NT2/D1 (cell line): ENCODE results near the gene SBK3.
"Not testable (repeated sequence)": the region's sequence is repeated elsewhere in the genome, so short reads cannot be mapped to it uniquely, and the experiment has no call there.

Experiments used
- DNase-seq: peaks from one replicate; pipeline ENCODE4 v3.0.0-alpha.2; 2011; ENCODE audit warnings: low read depth, low spot score
- H3K27me3 ChIP-seq: 2 replicates; pipeline ENCODE4 v1.6.0; 2011; ENCODE audit warnings: mild to moderate bottlenecking; ENCODE audit not compliant: insufficient read length, insufficient read depth
- H3K36me3 ChIP-seq: 2 replicates; pipeline ENCODE4 v1.6.1; 2011; ENCODE audit warnings: mild to moderate bottlenecking, low read length, mixed read lengths; ENCODE audit not compliant: insufficient read depth, insufficient read length
- H3K4me1 ChIP-seq: 2 replicates; pipeline ENCODE4 v1.5.1; 2011; ENCODE audit not compliant: insufficient read depth, insufficient read length
- H3K4me3 ChIP-seq: 2 replicates; pipeline ENCODE4 v1.5.1; 2011; ENCODE audit warnings: low read depth; ENCODE audit not compliant: insufficient read length
- H3K9ac ChIP-seq: 2 replicates; pipeline ENCODE4 v1.6.0; 2011; ENCODE audit warnings: low read depth; ENCODE audit not compliant: insufficient read length
- H3K9me3 ChIP-seq: 2 replicates; pipeline ENCODE4 v1.5.1; 2011; ENCODE audit warnings: mild to moderate bottlenecking, low read length; ENCODE audit not compliant: insufficient read depth
- SUZ12 ChIP-seq: IDR thresholded peaks from 2 replicates; pipeline ENCODE4 v1.6.1; 2011; ENCODE audit not compliant: insufficient read length, insufficient read depth; ENCODE audit errors: extremely low read depth
- YY1 ChIP-seq: IDR thresholded peaks from 2 replicates; pipeline ENCODE4 v1.6.1; 2011; ENCODE audit not compliant: insufficient read length, insufficient read depth
- ZNF274 ChIP-seq: IDR thresholded peaks from 2 replicates; pipeline ENCODE4 v1.6.1; 2011; ENCODE audit warnings: mild to moderate bottlenecking, low read depth, low read length

Gene SBK3

DNA sequence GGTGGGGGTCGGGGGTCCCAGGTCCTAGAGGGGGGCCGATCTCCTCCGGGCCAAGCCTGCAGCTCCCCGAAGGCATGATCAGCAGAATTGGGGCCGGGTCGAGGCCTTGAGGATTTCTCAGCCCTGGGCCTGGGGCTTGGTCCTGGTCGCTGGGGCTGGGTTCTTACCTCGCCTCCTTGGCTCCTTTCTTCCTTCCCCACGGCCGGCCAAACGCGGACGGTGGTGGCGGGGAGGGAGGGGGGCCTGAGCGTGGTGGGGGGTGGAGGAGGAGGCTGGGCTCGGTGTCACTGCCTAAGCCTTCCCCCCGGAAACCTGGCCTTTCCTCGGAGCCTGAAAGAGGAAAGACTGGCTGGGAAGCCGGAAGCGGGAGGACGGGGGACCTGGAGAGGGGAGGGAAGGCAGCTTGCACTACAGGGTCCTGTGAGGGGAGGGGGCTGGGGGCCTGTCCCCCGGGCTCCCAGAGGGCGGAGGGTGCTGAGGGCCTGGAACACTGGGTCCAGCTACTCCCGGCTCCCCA lies 35.3 kb upstream of the SBK3 start, which contains the start of gene ZNF579:
ZNF579 (minus strand) TSS at position 221 of the 517 bp plus-strand sequence. CDS start 1,209 bp downstream, outside the sequence.
- H3K4me3 ChIP-seq, result peak within 1 kb of the TSS; percentile 72
- H3K36me3 ChIP-seq, result peaks cover 24% of the 10 kb centered on the region
- no peaks in the 10 kb centered on the region for H3K27me3 ChIP-seq
- peak within 1 kb of the TSS; percentile 82 for H3K9ac ChIP-seq
- H3K4me1 ChIP-seq, result no peaks in the 10 kb centered on the region
- TF ChIP-seq YY1 (no peak), SUZ12 (no peak), ZNF274 (no peak)
- peak; percentile 77 for DNase-seq
- no peaks in the 10 kb centered on the region for H3K9me3 ChIP-seq

DNA sequence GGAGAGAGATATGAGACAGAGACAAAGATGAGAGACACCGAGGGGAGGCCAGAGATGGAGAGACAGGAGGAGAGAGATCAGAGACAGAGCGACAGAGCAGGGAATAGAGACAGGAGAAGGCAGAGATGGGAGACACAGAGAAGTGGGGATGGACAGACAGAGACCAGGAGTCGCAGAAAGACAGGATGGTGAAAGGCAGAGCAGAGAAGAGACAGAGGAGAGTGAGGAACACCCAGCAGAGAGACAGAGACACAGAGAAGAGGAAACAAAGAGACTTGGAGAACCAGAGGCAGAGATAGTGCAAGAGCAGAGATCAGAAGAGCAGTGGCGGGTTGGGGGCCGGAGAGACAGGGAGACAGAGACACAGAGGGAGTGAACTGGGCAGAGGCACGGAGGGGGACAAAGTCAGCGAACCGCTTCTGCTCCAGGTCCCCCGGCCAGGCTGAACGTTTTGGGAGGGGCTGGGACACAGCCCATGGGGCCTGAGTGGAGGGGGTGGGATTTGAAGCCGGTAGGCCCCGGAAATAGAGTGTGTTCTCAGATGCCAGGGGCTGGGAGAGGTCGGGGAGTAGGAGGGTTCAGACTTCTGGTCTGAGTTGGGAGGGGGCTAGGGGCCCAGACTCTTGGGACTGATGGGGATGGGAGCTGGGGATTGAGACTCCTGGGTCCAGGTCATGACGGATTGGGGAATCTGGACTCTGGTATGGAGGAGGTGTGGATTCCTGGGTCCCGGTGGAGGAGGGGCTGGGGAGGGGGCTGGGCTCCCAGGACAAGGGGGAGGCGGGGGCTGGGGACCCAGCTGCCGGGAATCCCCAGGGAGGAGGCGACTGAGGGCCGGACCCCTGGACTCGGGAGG lies 34.7 kb upstream of the SBK3 start:
- TF ChIP-seq SUZ12, result no peak
- TF ChIP-seq ZNF274, result no peak
- TF ChIP-seq YY1, result no peak
- peaks cover 24% of the 10 kb centered on the region for H3K36me3 ChIP-seq
- peak overlapping the region; percentile 82 for H3K9ac ChIP-seq
- no peaks in the 10 kb centered on the region for H3K4me1 ChIP-seq
- H3K9me3 ChIP-seq, result no peaks in the 10 kb centered on the region
- H3K27me3 ChIP-seq, result no peaks in the 10 kb centered on the region
- peak overlapping the region; percentile 72 for H3K4me3 ChIP-seq
- no peak for DNase-seq

DNA sequence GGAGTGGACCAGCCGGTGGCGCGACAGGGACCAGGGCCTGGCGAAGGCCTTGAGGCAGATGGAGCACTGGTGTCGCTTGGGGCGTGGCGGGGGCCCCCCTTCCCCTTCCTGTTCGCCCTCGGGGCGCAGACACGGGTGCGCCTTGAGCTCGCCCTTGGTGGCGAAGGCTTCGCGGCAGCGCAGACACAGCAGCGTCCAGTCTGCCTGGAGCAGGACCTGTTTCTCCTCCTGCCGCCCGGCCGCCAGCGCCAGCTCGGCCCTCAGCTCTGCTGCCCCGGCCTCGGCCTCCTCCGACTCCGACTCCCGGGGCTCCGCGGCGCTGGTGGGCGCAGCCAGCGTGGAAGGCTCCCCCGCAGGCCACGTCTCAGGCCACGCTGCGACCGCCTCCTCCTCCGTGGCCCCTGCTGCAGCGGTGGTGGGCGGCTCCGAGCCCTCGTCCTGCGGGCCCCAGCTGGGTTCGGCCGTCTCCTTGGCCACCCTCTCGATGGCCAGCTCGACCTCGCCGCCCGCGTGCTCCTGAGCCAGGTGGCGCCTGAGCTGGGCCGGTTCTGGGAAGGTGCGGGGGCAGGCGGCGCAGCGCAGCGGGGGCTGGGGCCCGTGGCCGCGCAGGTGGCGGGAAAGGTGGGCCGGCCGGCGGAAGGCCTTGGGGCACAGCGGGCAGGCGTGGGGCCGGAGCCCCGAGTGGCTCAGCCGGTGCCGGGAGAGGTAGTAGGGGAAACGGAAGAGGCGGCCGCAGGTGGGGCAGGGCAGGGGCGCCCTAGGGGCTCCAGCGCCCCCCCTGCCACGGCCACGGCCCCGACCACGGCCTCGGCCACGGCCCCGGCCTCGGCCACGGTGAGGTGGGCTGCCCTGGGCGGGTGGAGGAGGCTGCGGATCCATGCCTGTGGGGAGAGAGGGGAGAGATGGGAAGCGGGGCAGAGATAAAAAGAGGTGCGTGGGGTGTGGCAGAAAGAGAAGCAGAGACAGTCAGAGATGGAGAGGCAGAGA lies 33.7 kb upstream of the SBK3 start:
- Histone ChIP-seq H3K27me3 (no peaks in the 10 kb centered on the region), H3K9me3 (no peaks in the 10 kb centered on the region), H3K9ac (no peak overlapping the region), H3K4me3 (no peak overlapping the region), H3K36me3 (peaks cover 24% of the 10 kb centered on the region), H3K4me1 (no peaks in the 10 kb centered on the region)
- no peak for TF ChIP-seq YY1
- TF ChIP-seq SUZ12, result no peak
- no peak for TF ChIP-seq ZNF274
- no peak for DNase-seq

DNA sequence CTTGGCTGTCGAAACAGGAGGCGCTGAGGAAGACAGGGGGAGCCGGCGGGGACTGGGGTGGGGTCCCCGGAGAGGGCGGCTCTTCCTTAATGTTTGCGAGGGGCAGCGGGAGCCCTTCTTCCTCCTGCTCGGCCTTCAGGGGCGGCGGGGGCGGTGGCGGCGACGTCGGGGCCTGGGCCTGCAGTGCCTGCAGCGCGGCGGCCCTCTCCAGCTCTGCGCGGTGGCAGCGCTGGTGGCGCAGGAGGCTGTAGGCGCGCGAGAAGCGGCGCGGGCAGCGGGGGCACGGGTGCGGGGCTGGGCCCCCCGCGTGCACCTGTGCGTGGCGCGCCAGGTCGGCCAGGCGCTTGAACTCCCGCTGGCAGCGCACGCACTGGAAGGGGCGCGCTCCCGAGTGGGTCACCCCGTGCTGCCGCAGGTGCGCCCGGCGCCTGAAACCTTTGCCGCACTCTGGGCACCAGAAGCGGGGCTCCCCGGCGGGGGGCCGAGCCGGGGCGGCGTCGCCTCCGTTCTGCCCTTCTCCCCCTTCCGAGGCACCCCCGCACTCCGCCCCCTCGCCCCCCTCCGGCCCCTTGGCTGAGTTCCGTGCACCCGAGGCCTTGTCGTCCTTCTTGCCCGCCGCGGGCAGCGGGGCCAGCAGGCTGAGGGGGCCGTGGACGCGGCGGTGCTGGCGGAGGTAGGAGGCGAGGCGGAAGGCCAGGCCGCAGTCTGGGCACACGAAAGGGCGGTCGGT lies 32.9 kb upstream of the SBK3 start:
- no peak overlapping the region for H3K4me3 ChIP-seq
- TF ChIP-seq YY1 (no peak), ZNF274 (no peak), SUZ12 (no peak)
- no peaks in the 10 kb centered on the region for H3K4me1 ChIP-seq
- no peak for DNase-seq
- no peaks in the 10 kb centered on the region for H3K27me3 ChIP-seq
- peaks cover 24% of the 10 kb centered on the region for H3K36me3 ChIP-seq
- H3K9me3 ChIP-seq, result no peaks in the 10 kb centered on the region
- H3K9ac ChIP-seq, result no peak overlapping the region

DNA sequence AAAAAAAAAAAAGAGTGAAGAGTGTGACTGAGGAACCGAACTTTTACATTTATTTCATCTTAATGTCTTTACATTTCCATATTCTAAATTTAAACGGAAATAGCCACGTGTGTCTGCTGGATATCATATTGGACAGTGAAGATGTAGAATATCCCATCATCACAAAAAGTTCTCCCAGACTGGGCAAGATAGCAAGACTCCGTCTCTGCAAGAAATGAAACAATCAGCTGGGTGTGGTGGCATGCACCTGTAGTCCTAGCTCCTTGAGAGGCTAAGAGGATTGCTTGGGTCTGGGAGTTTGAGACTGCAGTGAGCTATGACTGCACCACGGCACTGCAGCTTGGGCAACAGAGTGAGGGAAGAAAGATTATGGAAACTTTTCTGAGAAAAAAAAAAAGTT lies 31.4 kb upstream of the SBK3 start:
- Histone ChIP-seq H3K27me3 (no peaks in the 10 kb centered on the region), H3K9ac (no peak overlapping the region), H3K4me1 (no peaks in the 10 kb centered on the region), H3K36me3 (peaks cover 24% of the 10 kb centered on the region), H3K4me3 (no peak overlapping the region), H3K9me3 (no peaks in the 10 kb centered on the region)
- TF ChIP-seq ZNF274, result no peak
- no peak for TF ChIP-seq SUZ12
- no peak for TF ChIP-seq YY1
- no peak for DNase-seq

DNA sequence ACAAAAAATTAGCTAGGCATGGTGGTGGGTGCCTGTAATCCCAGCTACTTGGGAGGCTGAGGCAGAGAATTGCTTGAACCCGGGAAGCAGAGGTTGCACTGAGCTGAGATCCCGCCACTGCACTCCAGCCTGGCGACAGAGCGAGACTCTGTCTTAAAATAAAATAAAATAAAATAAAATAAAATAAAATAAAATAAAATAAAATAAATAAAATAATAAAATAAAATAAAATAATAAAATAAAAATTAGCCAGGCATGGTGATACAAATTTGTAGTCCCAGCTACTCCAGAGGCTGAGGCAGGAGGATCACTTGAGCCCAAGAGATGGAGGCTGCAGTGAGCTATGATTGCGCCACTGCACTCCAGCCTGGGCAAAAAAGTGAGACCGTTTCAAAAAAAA lies 28.6 kb upstream of the SBK3 start:
- H3K9ac ChIP-seq, H3K27me3 ChIP-seq, H3K9me3 ChIP-seq, H3K4me1 ChIP-seq, DNase-seq, H3K4me3 ChIP-seq: not testable (repeated sequence)
- H3K36me3 ChIP-seq, result peaks cover 19% of the 10 kb centered on the region

DNA sequence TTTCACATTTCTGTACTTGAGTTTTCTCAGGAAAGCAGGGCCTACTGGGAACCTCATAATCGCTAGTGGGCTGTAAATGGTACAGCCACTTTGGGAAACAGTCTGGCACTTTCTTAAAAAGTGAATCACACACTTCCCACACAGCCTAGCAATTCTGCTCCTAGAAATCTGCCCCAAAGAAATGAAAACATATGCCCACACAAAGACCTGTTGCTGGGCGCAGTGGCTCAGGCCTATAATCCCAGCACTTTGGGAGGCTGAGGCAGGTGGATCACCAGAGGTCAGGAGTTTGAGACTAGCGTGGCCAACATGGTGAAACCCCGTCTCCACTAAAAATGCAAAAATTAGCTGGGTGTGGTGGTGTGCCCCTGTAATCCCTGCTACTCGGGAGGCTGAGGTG lies 24.1 kb upstream of the SBK3 start:
- H3K27me3 ChIP-seq, H3K4me1 ChIP-seq, DNase-seq: not testable (repeated sequence)

More for the DNA sequence above, 24.1 kb upstream of the SBK3 start:
- H3K9me3 ChIP-seq, H3K36me3 ChIP-seq, H3K9ac ChIP-seq, H3K4me3 ChIP-seq: not testable (repeated sequence)
